Dermis microvascular lymphatic vessel endothelial cell (primary cell): ENCODE results near the gene TLNRD1. TPM values are rescaled to one million over a fixed set of nuclear protein-coding genes. Genes with fewer than 3 reads are reported as not detected.

Source experiments
- DNase-seq, 2 donors: peaks; one replicate each; pipeline versions ENCODE4 v3.0.0 to v3.0.0-alpha.2; 2010; ENCODE audit warnings: low read depth in 2 of 2
- total RNA-seq: library from RNA; depleted of rRNA; stranded (reverse); fragments of >200 nt; gene quantifications from 2 replicates; pipeline ENCODE4 v1.2.1, GENCODE V29; 2014

The TLNRD1 gene
- total RNA-seq, 1 donor from 2014 or later = 8.0 TPM

DNA sequence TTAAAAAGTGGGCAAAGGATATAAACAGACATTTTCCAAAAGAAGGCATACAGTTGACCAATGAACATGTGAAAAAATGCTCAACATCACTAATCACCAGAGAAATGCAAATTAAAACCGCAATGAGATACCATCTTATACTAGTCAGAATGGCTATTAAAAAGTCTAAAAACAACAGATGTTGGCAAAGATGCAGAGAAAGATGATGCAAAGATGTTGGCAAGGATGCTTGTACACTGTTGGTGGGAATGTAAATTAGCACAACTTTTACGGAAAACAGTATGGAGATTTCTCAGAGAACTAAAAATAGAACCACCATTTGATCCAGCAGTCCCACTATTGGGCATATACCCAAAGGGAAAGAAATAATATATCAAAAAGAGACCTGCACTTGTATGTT is 53.5 kb downstream of the TLNRD1 start:
- no peak for DNase-seq

Other genes starting within 250 kb of the TLNRD1 start
- gene CEMIP, start 221.6 kb upstream of the TLNRD1 start, total RNA-seq = 0.26 and 0.38 TPM in 2 replicates
- gene MESD, start 11.1 kb upstream of the TLNRD1 start, total RNA-seq = 12.9 and 13.4 TPM in 2 replicates
- 0.38 and 0.90 TPM in 2 replicates for gene CFAP161, start 133.3 kb downstream of the TLNRD1 start, total RNA-seq
- gene IL16, start 196.0 kb downstream of the TLNRD1 start, total RNA-seq = 2.4 and 2.7 TPM in 2 replicates